ENCODE results near the gene MRPL36.

The MRPL36 gene

GRCh38 chr5:1764606-1764960, 35.1 kb downstream of the MRPL36 start:
- DNase-seq (ENCODE audit: low spot score): peak; percentile 22

- DNase-seq (ENCODE audit: low spot score): peak; percentile 32
Observed at GRCh38 chr5:1763960-1764605, 35.6 kb downstream of the MRPL36 start.

- peak; percentile 68 for DNase-seq (ENCODE audit: low spot score)
Observed at GRCh38 chr5:1763548-1763911, 36.1 kb downstream of the MRPL36 start.

GRCh38 chr5:1762883-1763547, 36.6 kb downstream of the MRPL36 start:
- no peak for DNase-seq (ENCODE audit: low spot score)

- peak; percentile 38 for DNase-seq (ENCODE audit: low spot score)
Observed at GRCh38 chr5:1762121-1762882, 37.3 kb downstream of the MRPL36 start.

- no peak for DNase-seq (ENCODE audit: low spot score)
Observed at GRCh38 chr5:1761453-1761755, 38.2 kb downstream of the MRPL36 start.

GRCh38 chr5:1760656-1761452, 38.8 kb downstream of the MRPL36 start:
- DNase-seq (ENCODE audit: low spot score): peak; percentile 46

GRCh38 chr5:1760231-1760630, 39.4 kb downstream of the MRPL36 start:
- no peak for DNase-seq (ENCODE audit: low spot score)

- peak; percentile 30 for DNase-seq (ENCODE audit: low spot score)
Observed at GRCh38 chr5:1759378-1759970, 40.2 kb downstream of the MRPL36 start.

- no peak for DNase-seq (ENCODE audit: low spot score)
Observed at GRCh38 chr5:1758574-1758973, 41.1 kb downstream of the MRPL36 start.

GRCh38 chr5:1757511-1757910, 42.1 kb downstream of the MRPL36 start:
- DNase-seq (ENCODE audit: low spot score): peak; percentile 29

- DNase-seq (ENCODE audit: low spot score): peak; percentile 25
Observed at GRCh38 chr5:1756481-1756880, 43.2 kb downstream of the MRPL36 start.

- DNase-seq (ENCODE audit: low spot score): peak; percentile 42
Observed at GRCh38 chr5:1755321-1755949, 44.2 kb downstream of the MRPL36 start.

- peak; percentile 36 for DNase-seq (ENCODE audit: low spot score)
Observed at GRCh38 chr5:1754531-1755220, 45.0 kb downstream of the MRPL36 start.

- peak; percentile 14 for DNase-seq (ENCODE audit: low spot score)
Observed at GRCh38 chr5:1753490-1753889, 46.1 kb downstream of the MRPL36 start.

- peak; percentile 21 for DNase-seq (ENCODE audit: low spot score)
Observed at GRCh38 chr5:1752881-1753280, 46.8 kb downstream of the MRPL36 start.

- peak; percentile 37 for DNase-seq (ENCODE audit: low spot score)
Observed at GRCh38 chr5:1751864-1752822, 47.5 kb downstream of the MRPL36 start.

GRCh38 chr5:1751026-1751863, 48.4 kb downstream of the MRPL36 start:
- peak; percentile 47 for DNase-seq (ENCODE audit: low spot score)

- DNase-seq (ENCODE audit: low spot score): peak; percentile 34
Observed at GRCh38 chr5:1750469-1750868, 49.2 kb downstream of the MRPL36 start.

All from ecto neural progenitor cell (in vitro differentiated cells).